AG10803 (cell line): ENCODE measurements around the gene MYO16.

ENCODE experiments used
- DNase-seq: peaks from one replicate; pipeline ENCODE4 v3.0.0; 2010; ENCODE audit warnings: low read depth
- H3K4me3 ChIP-seq: 2 replicates; pipeline ENCODE4 v1.5.1; 2011; ENCODE audit warnings: mild to moderate bottlenecking, low read length, control low read depth
- TF ChIP-seq, protein P1 (sequence below): conservative IDR thresholded peaks from 2 replicates; pipeline ENCODE4 v1.5.1; 2011; ENCODE audit warnings: mild to moderate bottlenecking, low read length, control low read depth, inconsistent platforms

The MYO16 gene

DNA sequence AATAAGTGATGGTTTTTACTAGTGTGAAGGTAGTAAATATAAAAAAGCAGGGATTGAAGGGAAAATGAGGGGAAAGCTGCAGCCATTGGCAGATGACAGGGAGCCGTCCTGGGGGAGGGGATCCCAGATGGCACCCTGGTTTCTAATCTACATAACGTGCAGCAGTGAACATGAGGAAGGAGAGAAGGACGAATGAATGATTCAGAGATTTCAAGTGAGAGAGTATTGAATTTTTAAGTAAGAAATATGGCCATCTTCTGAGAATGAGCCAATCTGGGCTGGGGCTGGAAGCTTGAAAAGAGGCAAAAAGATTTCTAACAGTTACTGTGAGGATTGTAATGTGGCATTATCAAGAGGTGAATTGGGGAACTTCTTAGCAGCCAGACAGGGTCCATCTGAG lies 414.2 kb downstream of the MYO16 start:
- no peak for DNase-seq
- TF ChIP-seq, protein P1, sequence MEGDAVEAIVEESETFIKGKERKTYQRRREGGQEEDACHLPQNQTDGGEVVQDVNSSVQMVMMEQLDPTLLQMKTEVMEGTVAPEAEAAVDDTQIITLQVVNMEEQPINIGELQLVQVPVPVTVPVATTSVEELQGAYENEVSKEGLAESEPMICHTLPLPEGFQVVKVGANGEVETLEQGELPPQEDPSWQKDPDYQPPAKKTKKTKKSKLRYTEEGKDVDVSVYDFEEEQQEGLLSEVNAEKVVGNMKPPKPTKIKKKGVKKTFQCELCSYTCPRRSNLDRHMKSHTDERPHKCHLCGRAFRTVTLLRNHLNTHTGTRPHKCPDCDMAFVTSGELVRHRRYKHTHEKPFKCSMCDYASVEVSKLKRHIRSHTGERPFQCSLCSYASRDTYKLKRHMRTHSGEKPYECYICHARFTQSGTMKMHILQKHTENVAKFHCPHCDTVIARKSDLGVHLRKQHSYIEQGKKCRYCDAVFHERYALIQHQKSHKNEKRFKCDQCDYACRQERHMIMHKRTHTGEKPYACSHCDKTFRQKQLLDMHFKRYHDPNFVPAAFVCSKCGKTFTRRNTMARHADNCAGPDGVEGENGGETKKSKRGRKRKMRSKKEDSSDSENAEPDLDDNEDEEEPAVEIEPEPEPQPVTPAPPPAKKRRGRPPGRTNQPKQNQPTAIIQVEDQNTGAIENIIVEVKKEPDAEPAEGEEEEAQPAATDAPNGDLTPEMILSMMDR = no peak
- H3K4me3 ChIP-seq = no peak overlapping the region

DNA sequence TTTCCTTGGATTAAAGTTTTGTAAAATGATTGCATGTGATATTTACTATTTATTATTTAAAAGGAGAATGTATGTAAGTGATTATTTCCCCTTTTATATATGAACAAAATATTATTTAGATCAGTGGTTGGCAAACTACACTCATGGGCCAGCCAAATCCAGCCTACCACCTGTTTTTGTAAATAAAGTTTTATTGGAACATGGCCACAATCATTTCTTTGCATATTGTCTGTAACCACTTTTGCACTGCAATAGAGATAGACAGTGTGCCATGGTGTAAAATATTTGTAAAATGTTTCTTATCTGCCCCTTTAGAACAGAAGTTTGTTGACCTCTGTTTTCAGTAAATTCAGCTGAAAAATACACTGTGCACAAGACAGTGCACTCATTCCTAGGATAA lies 426.4 kb downstream of the MYO16 start:
- H3K4me3 ChIP-seq = no peak overlapping the region
- TF ChIP-seq, protein P1 = no peak
- DNase-seq = no peak

DNA sequence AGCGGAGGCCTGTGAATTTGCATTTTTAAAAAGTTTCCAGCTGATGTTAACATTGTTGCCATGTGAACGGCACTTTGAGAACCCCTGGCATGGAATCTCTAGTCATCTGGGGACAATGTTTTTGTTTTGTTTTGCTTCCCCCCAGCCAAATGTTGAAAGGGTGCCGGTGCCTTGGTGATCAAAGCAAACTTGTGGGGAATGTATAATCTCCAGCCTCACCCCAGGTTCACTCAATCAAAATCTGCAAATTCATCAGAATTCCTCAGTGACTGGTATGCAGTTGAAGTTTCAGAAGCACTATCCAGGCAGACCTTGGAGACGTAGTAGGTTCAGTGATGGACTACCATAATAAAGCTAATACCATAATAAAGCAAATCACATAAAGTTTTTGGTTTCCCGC lies 428.7 kb downstream of the MYO16 start:
- no peak for DNase-seq
- TF ChIP-seq, protein P1 = no peak
- no peak overlapping the region for H3K4me3 ChIP-seq

DNA sequence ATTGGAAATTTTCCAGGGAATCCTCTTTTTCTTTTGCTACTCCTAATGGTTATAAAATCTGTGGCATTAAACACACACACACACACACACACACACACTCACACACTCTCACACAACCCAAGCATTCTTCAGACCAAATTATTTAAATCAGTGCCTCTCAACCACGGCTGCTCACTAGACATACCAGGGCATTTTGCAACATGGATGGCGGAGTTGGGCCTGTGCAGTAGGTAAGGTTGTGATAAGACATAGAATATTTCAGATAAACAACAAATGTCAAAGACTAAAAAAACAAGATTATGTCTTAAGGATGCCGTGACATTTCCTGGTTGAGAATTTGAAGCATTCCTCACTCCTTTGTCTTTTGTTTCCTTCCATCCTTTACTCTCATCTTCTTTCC lies 443.1 kb downstream of the MYO16 start:
- no peak for DNase-seq
- no peak overlapping the region for H3K4me3 ChIP-seq
- TF ChIP-seq, protein P1 = no peak

- H3K4me3 ChIP-seq = no peak overlapping the region
- no peak for DNase-seq
- TF ChIP-seq, protein P1 = no peak
Measured at GRCh38 chr13:109074436-109074835, 445.0 kb downstream of the MYO16 start.

DNA sequence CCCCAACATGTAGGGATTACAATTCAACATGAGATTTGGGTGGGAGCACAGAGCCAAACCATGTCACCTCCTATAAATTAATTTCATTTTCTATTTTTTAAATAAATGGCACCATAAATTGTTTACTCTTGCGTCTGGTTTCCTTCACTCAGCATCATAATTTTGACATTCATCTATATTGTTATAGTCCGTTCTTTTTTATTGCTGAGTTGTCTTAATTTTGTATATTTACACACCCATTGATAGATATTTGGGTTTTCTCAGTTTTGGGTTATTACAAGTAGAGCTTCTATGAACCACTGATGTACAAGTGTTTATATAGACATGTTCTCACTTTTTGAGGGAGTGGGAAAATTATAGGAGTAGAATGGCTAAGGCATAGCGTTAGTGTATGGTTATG lies 445.4 kb downstream of the MYO16 start:
- TF ChIP-seq, protein P1 = no peak
- DNase-seq = no peak
- H3K4me3 ChIP-seq = no peak overlapping the region

DNA sequence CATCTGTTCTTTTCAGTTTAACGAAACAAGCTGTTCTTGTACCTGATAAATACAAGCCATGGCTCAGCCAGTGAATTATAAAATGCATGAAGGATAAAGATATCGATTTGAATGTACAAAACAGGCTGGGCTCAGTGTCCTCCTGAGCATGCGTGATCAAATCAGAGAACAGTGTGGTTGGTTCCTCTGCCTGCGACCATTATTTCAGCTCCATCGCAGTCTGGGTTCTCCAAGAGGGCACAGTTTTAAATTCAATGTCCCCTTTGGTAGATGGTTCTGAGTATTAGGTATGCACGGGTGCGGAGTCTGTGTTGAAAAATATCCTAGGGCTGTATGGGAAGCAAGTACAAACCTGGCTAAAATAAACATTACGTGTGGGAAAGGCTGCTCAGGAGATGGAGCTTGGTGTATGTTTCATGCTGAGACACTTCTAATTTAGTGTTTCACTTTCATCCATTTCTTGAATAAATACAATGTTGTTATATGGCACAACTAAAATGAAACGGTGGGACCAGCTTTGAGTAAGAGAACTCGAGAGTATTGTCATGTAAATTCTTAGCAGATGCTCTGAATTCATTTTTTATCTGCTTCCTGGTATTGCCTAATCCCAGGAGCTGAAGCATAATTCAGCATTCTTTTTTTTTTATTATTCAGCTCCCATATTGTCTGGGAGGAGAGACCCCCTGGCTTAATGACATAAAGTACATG lies 458.7 kb downstream of the MYO16 start:
- no peak overlapping the region for H3K4me3 ChIP-seq
- DNase-seq = no peak
- TF ChIP-seq, protein P1 = no peak
